HEK293 (cell line): ENCODE data around the gene UBQLN2.

ENCODE experiments used
- GLI4 ChIP-seq: fragments of 450-650 bp; formaldehyde crosslinking; IDR thresholded peaks from 2 replicates; pipeline ENCODE4 v1.5.1; 2016; ENCODE audit warnings: missing biosample characterization, missing genetic modification characterization
- GLIS1 ChIP-seq: fragments of 450-650 bp; formaldehyde crosslinking; IDR thresholded peaks from 2 replicates; pipeline ENCODE4 v1.5.1; 2016; ENCODE audit warnings: missing biosample characterization, missing genetic modification characterization
- GLIS2 ChIP-seq: fragments of 450-650 bp; formaldehyde crosslinking; IDR thresholded peaks from 2 replicates; pipeline ENCODE4 v1.5.1; 2016; ENCODE audit warnings: missing biosample characterization, missing genetic modification characterization
- KLF10 ChIP-seq: fragments of 450-650 bp; IDR thresholded peaks from 2 replicates; pipeline ENCODE4 v1.5.1; 2018; ENCODE audit warnings: missing biosample characterization, mild to moderate bottlenecking, missing genetic modification characterization
- KLF16 ChIP-seq: fragments of 450-650 bp; formaldehyde crosslinking; IDR thresholded peaks from 2 replicates; pipeline ENCODE4 v1.5.1; 2017; ENCODE audit warnings: missing biosample characterization, missing genetic modification characterization
- MZF1 ChIP-seq: fragments of 450-650 bp; formaldehyde crosslinking; IDR thresholded peaks from 2 replicates; pipeline ENCODE4 v1.5.1; 2017; ENCODE audit warnings: missing biosample characterization, missing genetic modification characterization, borderline replicate concordance
- SP3 ChIP-seq: fragments of 450-650 bp; formaldehyde crosslinking; IDR thresholded peaks from 2 replicates; pipeline ENCODE4 v1.5.1; 2016; ENCODE audit warnings: missing biosample characterization, missing genetic modification characterization
- SP7 ChIP-seq: fragments of 450-650 bp; formaldehyde crosslinking; IDR thresholded peaks from 2 replicates; pipeline ENCODE4 v1.5.1; 2016; ENCODE audit warnings: missing biosample characterization, missing genetic modification characterization
- YY1 ChIP-seq: fragments of 450-650 bp; formaldehyde crosslinking; IDR thresholded peaks from 2 replicates; pipeline ENCODE4 v1.5.1; 2018; ENCODE audit warnings: missing biosample characterization, missing genetic modification characterization
- ZBTB21 ChIP-seq: fragments of 450-650 bp; formaldehyde crosslinking; IDR thresholded peaks from 2 replicates; pipeline ENCODE4 v1.5.1; 2017; ENCODE audit warnings: missing biosample characterization, missing genetic modification characterization
- ZBTB8A ChIP-seq: fragments of 450-650 bp; formaldehyde crosslinking; IDR thresholded peaks from 2 replicates; pipeline ENCODE4 v1.5.1; 2016; ENCODE audit warnings: missing biosample characterization, missing genetic modification characterization
- ZEB2 ChIP-seq: fragments of 450-650 bp; formaldehyde crosslinking; IDR thresholded peaks from 2 replicates; pipeline ENCODE4 v1.5.1; 2016; ENCODE audit warnings: missing biosample characterization, missing genetic modification characterization
- ZFP69B ChIP-seq: fragments of 450-650 bp; formaldehyde crosslinking; IDR thresholded peaks from 2 replicates; pipeline ENCODE4 v1.5.1; 2016; ENCODE audit warnings: missing biosample characterization, missing genetic modification characterization
- ZNF132 ChIP-seq: fragments of 450-650 bp; formaldehyde crosslinking; IDR thresholded peaks from 2 replicates; pipeline ENCODE4 v1.5.1; 2017; ENCODE audit warnings: missing biosample characterization, missing genetic modification characterization, borderline replicate concordance
- ZNF140 ChIP-seq: fragments of 450-650 bp; formaldehyde crosslinking; IDR thresholded peaks from 2 replicates; pipeline ENCODE4 v1.5.1; 2016; ENCODE audit warnings: missing biosample characterization, missing genetic modification characterization
- ZNF175 ChIP-seq: fragments of 450-650 bp; formaldehyde crosslinking; IDR thresholded peaks from 2 replicates; pipeline ENCODE4 v1.5.1; 2016; ENCODE audit warnings: missing biosample characterization, missing genetic modification characterization
- ZNF2 ChIP-seq: fragments of 450-650 bp; formaldehyde crosslinking; IDR thresholded peaks from 2 replicates; pipeline ENCODE4 v1.5.1; 2016; ENCODE audit warnings: missing biosample characterization, missing genetic modification characterization
- ZNF335 ChIP-seq: fragments of 450-650 bp; formaldehyde crosslinking; conservative IDR thresholded peaks from 2 replicates; pipeline ENCODE4 v1.5.1; 2016; ENCODE audit warnings: missing biosample characterization, missing genetic modification characterization
- ZNF366 ChIP-seq: fragments of 450-650 bp; formaldehyde crosslinking; conservative IDR thresholded peaks from 2 replicates; pipeline ENCODE4 v1.5.1; 2016; ENCODE audit warnings: missing biosample characterization, missing genetic modification characterization
- ZNF426 ChIP-seq: fragments of 450-650 bp; formaldehyde crosslinking; IDR thresholded peaks from 2 replicates; pipeline ENCODE4 v1.5.1; 2017; ENCODE audit warnings: missing biosample characterization, missing genetic modification characterization, mild to moderate bottlenecking, inconsistent platforms, moderate library complexity
- ZNF433 ChIP-seq: fragments of 450-650 bp; formaldehyde crosslinking; IDR thresholded peaks from 2 replicates; pipeline ENCODE4 v1.5.1; 2016; ENCODE audit warnings: missing biosample characterization, missing genetic modification characterization, low read depth
- ZNF501 ChIP-seq: fragments of 450-650 bp; formaldehyde crosslinking; IDR thresholded peaks from 2 replicates; pipeline ENCODE4 v1.5.1; 2016; ENCODE audit warnings: missing biosample characterization, missing genetic modification characterization
- ZNF514 ChIP-seq: fragments of 450-650 bp; formaldehyde crosslinking; IDR thresholded peaks from 2 replicates; pipeline ENCODE4 v1.5.1; 2016; ENCODE audit warnings: missing biosample characterization, missing genetic modification characterization
- ZNF610 ChIP-seq: fragments of 450-650 bp; formaldehyde crosslinking; IDR thresholded peaks from 2 replicates; pipeline ENCODE4 v1.5.1; 2016; ENCODE audit warnings: missing biosample characterization, missing genetic modification characterization, borderline replicate concordance
- ZNF654 ChIP-seq: fragments of 450-650 bp; formaldehyde crosslinking; IDR thresholded peaks from 2 replicates; pipeline ENCODE4 v1.5.1; 2016; ENCODE audit warnings: low read depth, missing biosample characterization, missing genetic modification characterization
- ZNF660 ChIP-seq: fragments of 450-650 bp; IDR thresholded peaks from 2 replicates; pipeline ENCODE4 v1.5.1; 2018; ENCODE audit warnings: missing biosample characterization, mild to moderate bottlenecking, missing genetic modification characterization
- ZNF670 ChIP-seq: fragments of 450-650 bp; formaldehyde crosslinking; IDR thresholded peaks from 2 replicates; pipeline ENCODE4 v1.5.1; 2016; ENCODE audit warnings: missing biosample characterization, missing genetic modification characterization, low read depth
- ZNF791 ChIP-seq: fragments of 450-650 bp; formaldehyde crosslinking; IDR thresholded peaks from 2 replicates; pipeline ENCODE4 v1.5.1; 2016; ENCODE audit warnings: missing biosample characterization, missing genetic modification characterization
- ZNF843 ChIP-seq: fragments of 450-650 bp; formaldehyde crosslinking; IDR thresholded peaks from 2 replicates; pipeline ENCODE4 v1.5.1; 2016; ENCODE audit warnings: missing biosample characterization, missing genetic modification characterization
- ZSCAN4 ChIP-seq: fragments of 450-650 bp; formaldehyde crosslinking; IDR thresholded peaks from 2 replicates; pipeline ENCODE4 v1.5.1; 2017; ENCODE audit warnings: missing biosample characterization, missing genetic modification characterization
- ZSCAN5A ChIP-seq: fragments of 450-650 bp; formaldehyde crosslinking; IDR thresholded peaks from 2 replicates; pipeline ENCODE4 v1.5.1; 2016; ENCODE audit warnings: missing biosample characterization, missing genetic modification characterization
- TF ChIP-seq, protein P1 (sequence below): fragments of 450-650 bp; formaldehyde crosslinking; conservative IDR thresholded peaks from 2 replicates; pipeline ENCODE4 v1.5.1; 2016; ENCODE audit warnings: low read depth, missing biosample characterization, missing genetic modification characterization
- TF ChIP-seq, protein P2 (sequence below): fragments of 450-650 bp; formaldehyde crosslinking; IDR thresholded peaks from 2 replicates; pipeline ENCODE4 v1.5.1; 2016; ENCODE audit warnings: missing biosample characterization, missing genetic modification characterization, low read depth

The UBQLN2 gene

DNA sequence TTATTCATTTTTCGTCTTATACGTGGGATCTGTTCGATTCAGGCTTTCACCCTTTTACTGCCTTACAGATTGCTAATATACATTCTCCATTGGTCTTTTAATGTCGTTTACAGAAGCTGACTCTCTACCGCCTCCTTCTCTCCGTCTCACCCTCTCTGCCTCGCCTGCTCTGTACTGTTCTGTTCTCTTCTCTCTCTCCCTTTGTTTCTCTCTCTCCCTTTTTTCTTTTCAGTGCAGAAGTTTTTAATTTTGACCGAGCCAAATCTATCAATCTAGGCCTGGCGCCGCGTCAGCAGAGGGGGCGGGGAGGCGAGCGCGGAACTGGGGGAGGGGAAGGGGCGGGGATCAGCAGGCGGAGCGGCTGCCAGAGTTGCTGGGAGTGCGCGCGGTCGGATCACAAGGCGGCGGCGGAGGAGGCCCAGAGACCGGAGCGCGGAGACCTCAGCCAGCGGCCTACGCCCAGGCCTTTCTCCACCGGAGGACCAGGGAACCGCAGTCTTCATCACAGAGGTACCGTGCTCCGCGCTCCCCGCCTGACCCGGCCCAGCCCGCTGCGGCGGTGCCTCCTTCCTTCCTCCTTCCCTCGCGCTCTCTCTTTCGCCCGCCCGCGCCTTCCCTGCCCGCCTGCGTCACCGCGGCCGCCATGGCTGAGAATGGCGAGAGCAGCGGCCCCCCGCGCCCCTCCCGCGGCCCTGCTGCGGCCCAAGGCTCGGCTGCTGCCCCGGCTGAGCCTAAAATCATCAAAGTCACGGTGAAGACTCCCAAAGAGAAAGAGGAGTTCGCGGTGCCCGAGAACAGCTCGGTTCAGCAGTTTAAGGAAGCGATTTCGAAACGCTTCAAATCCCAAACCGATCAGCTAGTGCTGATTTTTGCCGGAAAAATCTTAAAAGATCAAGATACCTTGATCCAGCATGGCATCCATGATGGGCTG, at the start of gene UBQLN2 (continued):
- no peak; the same call in 1 of the 2 replicates for TF ChIP-seq ZSCAN4 (tag by site-specific recombination)
- peak; percentile 34; the same call in 1 of the 2 replicates for TF ChIP-seq GLIS1
- 0 out of 2 replicates have a peak, but pooled peaks have one; percentile 57 for TF ChIP-seq ZNF501
- 0 out of 2 replicates have a peak, but pooled peaks have one; percentile 34 for TF ChIP-seq ZFP69B
- peak; percentile 69 for TF ChIP-seq SP7 (tag by site-specific recombination)
- peak; percentile 35; the same call in 1 of the 2 replicates for TF ChIP-seq KLF10 (tag by site-specific recombination)
- TF ChIP-seq ZNF140: no peak
- TF ChIP-seq ZEB2: peak; percentile 60; the same call in 1 of the 2 replicates
- TF ChIP-seq ZNF2: peak; percentile 26; the same call in 1 of the 2 replicates
- TF ChIP-seq ZNF654 (tag by site-specific recombination): no peak
- TF ChIP-seq ZNF175 (tag by site-specific recombination): no peak
- 0 out of 2 replicates have a peak, but pooled peaks have one; percentile 70 for TF ChIP-seq ZSCAN5A
- 0 out of 2 replicates have a peak, but pooled peaks have one; percentile 15 for TF ChIP-seq MZF1 (tag by site-specific recombination)
- TF ChIP-seq SP3: peak; percentile 71
- TF ChIP-seq ZNF843: 0 out of 2 replicates have a peak, but pooled peaks have one; percentile 30
- 0 out of 2 replicates have a peak, but pooled peaks have one; percentile 37 for TF ChIP-seq ZNF660 (tag by site-specific recombination)
- TF ChIP-seq ZNF335 (tag by site-specific recombination): peak; percentile 64
- TF ChIP-seq ZNF791: no peak
- no peak for TF ChIP-seq ZNF514 (tag by site-specific recombination)
- peak; percentile 70 for TF ChIP-seq ZNF366 (tag by site-specific recombination)
- TF ChIP-seq GLI4: peak; percentile 50; the same call in 1 of the 2 replicates
- TF ChIP-seq, protein P1, sequence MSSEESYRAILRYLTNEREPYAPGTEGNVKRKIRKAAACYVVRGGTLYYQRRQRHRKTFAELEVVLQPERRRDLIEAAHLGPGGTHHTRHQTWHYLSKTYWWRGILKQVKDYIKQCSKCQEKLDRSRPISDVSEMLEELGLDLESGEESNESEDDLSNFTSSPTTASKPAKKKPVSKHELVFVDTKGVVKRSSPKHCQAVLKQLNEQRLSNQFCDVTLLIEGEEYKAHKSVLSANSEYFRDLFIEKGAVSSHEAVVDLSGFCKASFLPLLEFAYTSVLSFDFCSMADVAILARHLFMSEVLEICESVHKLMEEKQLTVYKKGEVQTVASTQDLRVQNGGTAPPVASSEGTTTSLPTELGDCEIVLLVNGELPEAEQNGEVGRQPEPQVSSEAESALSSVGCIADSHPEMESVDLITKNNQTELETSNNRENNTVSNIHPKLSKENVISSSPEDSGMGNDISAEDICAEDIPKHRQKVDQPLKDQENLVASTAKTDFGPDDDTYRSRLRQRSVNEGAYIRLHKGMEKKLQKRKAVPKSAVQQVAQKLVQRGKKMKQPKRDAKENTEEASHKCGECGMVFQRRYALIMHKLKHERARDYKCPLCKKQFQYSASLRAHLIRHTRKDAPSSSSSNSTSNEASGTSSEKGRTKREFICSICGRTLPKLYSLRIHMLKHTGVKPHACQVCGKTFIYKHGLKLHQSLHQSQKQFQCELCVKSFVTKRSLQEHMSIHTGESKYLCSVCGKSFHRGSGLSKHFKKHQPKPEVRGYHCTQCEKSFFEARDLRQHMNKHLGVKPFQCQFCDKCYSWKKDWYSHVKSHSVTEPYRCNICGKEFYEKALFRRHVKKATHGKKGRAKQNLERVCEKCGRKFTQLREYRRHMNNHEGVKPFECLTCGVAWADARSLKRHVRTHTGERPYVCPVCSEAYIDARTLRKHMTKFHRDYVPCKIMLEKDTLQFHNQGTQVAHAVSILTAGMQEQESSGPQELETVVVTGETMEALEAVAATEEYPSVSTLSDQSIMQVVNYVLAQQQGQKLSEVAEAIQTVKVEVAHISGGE: peak; percentile 21; the same call in 1 of the 2 replicates
- no peak for TF ChIP-seq ZNF433 (tag by site-specific recombination)
- TF ChIP-seq ZNF132 (tag by site-specific recombination): no peak
- peak; percentile 56; the same call in 1 of the 2 replicates for TF ChIP-seq ZBTB8A (tag by site-specific recombination)
- TF ChIP-seq ZNF670 (tag by site-specific recombination): no peak
- TF ChIP-seq, protein P2, sequence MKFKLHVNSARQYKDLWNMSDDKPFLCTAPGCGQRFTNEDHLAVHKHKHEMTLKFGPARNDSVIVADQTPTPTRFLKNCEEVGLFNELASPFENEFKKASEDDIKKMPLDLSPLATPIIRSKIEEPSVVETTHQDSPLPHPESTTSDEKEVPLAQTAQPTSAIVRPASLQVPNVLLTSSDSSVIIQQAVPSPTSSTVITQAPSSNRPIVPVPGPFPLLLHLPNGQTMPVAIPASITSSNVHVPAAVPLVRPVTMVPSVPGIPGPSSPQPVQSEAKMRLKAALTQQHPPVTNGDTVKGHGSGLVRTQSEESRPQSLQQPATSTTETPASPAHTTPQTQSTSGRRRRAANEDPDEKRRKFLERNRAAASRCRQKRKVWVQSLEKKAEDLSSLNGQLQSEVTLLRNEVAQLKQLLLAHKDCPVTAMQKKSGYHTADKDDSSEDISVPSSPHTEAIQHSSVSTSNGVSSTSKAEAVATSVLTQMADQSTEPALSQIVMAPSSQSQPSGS (tag by site-specific recombination): no peak
- peak; percentile 57; the same call in 1 of the 2 replicates for TF ChIP-seq ZBTB21
- TF ChIP-seq GLIS2 (tag by site-specific recombination): peak; percentile 64
- TF ChIP-seq ZNF610 (tag by site-specific recombination): peak; percentile 84; the same call in 1 of the 2 replicates
- TF ChIP-seq ZNF426 (tag by site-specific recombination): no peak
- TF ChIP-seq YY1 (tag by site-specific recombination): peak; percentile 87
- TF ChIP-seq KLF16 (tag by site-specific recombination): peak; percentile 67; the same call in 1 of the 2 replicates
